ENCODE data around the gene PRKD3. TPM values are rescaled to one million over a fixed set of nuclear protein-coding genes. Genes with fewer than 3 reads are reported as not detected.

The PRKD3 gene
- polyA plus RNA-seq, 1 donor from 2014 or later = 5.9 TPM

DNA sequence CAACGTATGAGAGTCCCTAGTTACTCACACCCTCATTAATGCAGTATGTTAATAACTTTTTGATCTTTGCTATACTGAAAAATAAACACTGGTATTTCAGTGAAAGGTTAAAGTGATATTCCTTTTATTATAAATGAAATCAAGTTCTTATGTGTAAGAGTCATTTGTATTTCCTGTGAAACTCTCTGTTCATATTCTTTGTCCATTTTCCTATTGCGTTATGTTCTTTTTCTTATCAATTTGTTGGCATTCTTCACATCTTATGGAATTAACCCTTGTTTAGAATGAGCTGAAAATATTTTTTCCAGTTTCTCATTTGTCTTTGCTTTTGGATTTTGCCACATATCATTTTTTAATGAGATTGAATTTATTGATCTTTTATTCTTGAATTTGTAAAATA is 48.3 kb downstream of the PRKD3 start:
- H3K36me3 ChIP-seq (ENCODE audit: insufficient read depth, low read length) = no peaks in the 10 kb centered on the region
- H3K9ac ChIP-seq (ENCODE audit: low read length) = no peak overlapping the region
- no peak overlapping the region for H2AFZ ChIP-seq (ENCODE audit: low read depth, low read length)
- H3K9me3 ChIP-seq (ENCODE audit: low read length) = no peaks in the 10 kb centered on the region
- no peaks in the 10 kb centered on the region for H4K20me1 ChIP-seq (ENCODE audit: insufficient read depth)
- no peaks in the 10 kb centered on the region for H3K27me3 ChIP-seq (ENCODE audit: insufficient read depth, low read depth, low read length)
- no peaks in the 10 kb centered on the region for H3K9me2 ChIP-seq (ENCODE audit: insufficient read depth, low read length)
- no peak overlapping the region for H3K4me2 ChIP-seq (ENCODE audit: low read length)
- no peak overlapping the region for H3K27ac ChIP-seq (ENCODE audit: low read length)
- H3F3A ChIP-seq (ENCODE audit: insufficient read depth, low read length, poor library complexity, severe bottlenecking) = no peaks in the 10 kb centered on the region
- no peak overlapping the region for H3K4me3 ChIP-seq (ENCODE audit: low read length)
- no peak for TF ChIP-seq POLR2AphosphoS5 (IDR thresholded peaks at IDR 0.05)
- H3K79me2 ChIP-seq (replicated peaks; ENCODE audit: insufficient read depth, low read length) = no peaks in the 10 kb centered on the region

Small RNA genes within 50 kb of the gene (small RNA-seq; reads per million reads assigned to genes)
- gene RNU6-939P = 0 reads per million in 3 experiments

Other genes with a start within 250 kb of the PRKD3 start
- 40.8 and 46.0 TPM in 2 replicates for gene HEATR5B, start 240.5 kb downstream of the PRKD3 start, polyA plus RNA-seq
- gene GPATCH11, start 240.3 kb downstream of the PRKD3 start, polyA plus RNA-seq = 14.7 and 17.7 TPM in 2 replicates
- 1.8 and 2.5 TPM in 2 replicates for gene EIF2AK2, start 167.9 kb downstream of the PRKD3 start, polyA plus RNA-seq
- gene SULT6B1, start 136.2 kb downstream of the PRKD3 start, polyA plus RNA-seq = not detected in 2 replicates
- 4.9 and 5.0 TPM in 2 replicates for gene CEBPZOS, start 128.3 kb downstream of the PRKD3 start, polyA plus RNA-seq
- gene CEBPZ, start 93.2 kb downstream of the PRKD3 start, polyA plus RNA-seq = 33.8 and 39.1 TPM in 2 replicates
- gene NDUFAF7, start 93.2 kb downstream of the PRKD3 start, polyA plus RNA-seq = 127 and 132 TPM in 2 replicates
- 2.3 TPM in 1 of 2 replicates, not detected in the other for gene QPCT, start 19.8 kb upstream of the PRKD3 start, polyA plus RNA-seq

Measured in neural cell (in vitro differentiated cells).